Muscle layer of colon (tissue), 2 donors: ENCODE results near the gene TCEANC2.

Experiments
- H3K27ac ChIP-seq: one replicate; pipeline ENCODE4 v1.7.0; 2013; ENCODE audit warnings: low read depth, mild to moderate bottlenecking, low read length, moderate library complexity
- H3K27me3 ChIP-seq, 2 donors: one replicate each; pipeline ENCODE4 v1.7.0; 2013; ENCODE audit warnings: low read length in 2 of 2, mild to moderate bottlenecking in 2 of 2; ENCODE audit not compliant: insufficient read depth in 2 of 2, control insufficient read depth in 1 of 2
- H3K36me3 ChIP-seq: one replicate; pipeline ENCODE4 v1.7.0; 2013; ENCODE audit warnings: mild to moderate bottlenecking, low read length; ENCODE audit not compliant: insufficient read depth
- H3K4me1 ChIP-seq: one replicate; pipeline ENCODE4 v1.7.0; 2013; ENCODE audit warnings: mild to moderate bottlenecking, low read length; ENCODE audit not compliant: insufficient read depth
- H3K4me3 ChIP-seq, 2 donors: one replicate each; pipeline ENCODE4 v1.7.0; 2013; ENCODE audit warnings: low read length in 2 of 2, low read depth in 1 of 2, mild to moderate bottlenecking in 1 of 2, moderate library complexity in 1 of 2
- H3K9ac ChIP-seq: one replicate; pipeline ENCODE4 v1.7.0; 2013; ENCODE audit warnings: low read length
- H3K9me3 ChIP-seq: one replicate; pipeline ENCODE4 v1.7.0; 2013; ENCODE audit warnings: mild to moderate bottlenecking, low read length
- donor health status: abdominal sarcoma.
- donor health status: Adenocarcinoma of cecum.

The TCEANC2 gene

GRCh38 chr1:54120018-54120697 is 66.8 kb downstream of the TCEANC2 start:
- Histone ChIP-seq H3K27ac (no peak overlapping the region), H3K4me3 (no peak overlapping the region), H3K9ac (no peak overlapping the region), H3K36me3 (no peaks in the 10 kb centered on the region), H3K4me1 (peaks cover 5% of the 10 kb centered on the region), H3K9me3 (no peaks in the 10 kb centered on the region), H3K27me3 (no peaks in the 10 kb centered on the region)

- peak overlapping the region in 1 of 2 donors; percentile 18 for H3K4me3 ChIP-seq
- H3K9me3 ChIP-seq = no peaks in the 10 kb centered on the region
- H3K27ac ChIP-seq = no peak overlapping the region
- H3K4me1 ChIP-seq = peaks cover 5% of the 10 kb centered on the region
- no peaks in the 10 kb centered on the region for H3K27me3 ChIP-seq
- no peak overlapping the region for H3K9ac ChIP-seq
- H3K36me3 ChIP-seq = no peaks in the 10 kb centered on the region
Measured at GRCh38 chr1:54120698-54121481, 67.5 kb downstream of the TCEANC2 start.

GRCh38 chr1:54121482-54122134 is 68.2 kb downstream of the TCEANC2 start:
- H3K4me3 ChIP-seq = peak overlapping the region in 1 of 2 donors; percentile 18
- no peaks in the 10 kb centered on the region for H3K27me3 ChIP-seq
- H3K9me3 ChIP-seq = no peaks in the 10 kb centered on the region
- H3K9ac ChIP-seq = no peak overlapping the region
- peaks cover 5% of the 10 kb centered on the region for H3K4me1 ChIP-seq
- H3K27ac ChIP-seq = no peak overlapping the region
- H3K36me3 ChIP-seq = no peaks in the 10 kb centered on the region

GRCh38 chr1:54122135-54122751 is 68.8 kb downstream of the TCEANC2 start:
- no peak overlapping the region for H3K27ac ChIP-seq
- H3K9ac ChIP-seq = no peak overlapping the region
- no peaks in the 10 kb centered on the region for H3K9me3 ChIP-seq
- no peak overlapping the region for H3K4me3 ChIP-seq
- H3K36me3 ChIP-seq = no peaks in the 10 kb centered on the region
- no peaks in the 10 kb centered on the region for H3K27me3 ChIP-seq
- H3K4me1 ChIP-seq = peaks cover 5% of the 10 kb centered on the region

GRCh38 chr1:54122992-54123391 is 69.6 kb downstream of the TCEANC2 start:
- peaks cover 5% of the 10 kb centered on the region for H3K4me1 ChIP-seq
- no peaks in the 10 kb centered on the region for H3K27me3 ChIP-seq
- no peak overlapping the region for H3K4me3 ChIP-seq
- H3K9ac ChIP-seq = no peak overlapping the region
- no peaks in the 10 kb centered on the region for H3K36me3 ChIP-seq
- H3K27ac ChIP-seq = no peak overlapping the region
- no peaks in the 10 kb centered on the region for H3K9me3 ChIP-seq

GRCh38 chr1:54124472-54124871 is 71.1 kb downstream of the TCEANC2 start:
- H3K36me3 ChIP-seq = no peaks in the 10 kb centered on the region
- no peak overlapping the region for H3K27ac ChIP-seq
- no peak overlapping the region for H3K9ac ChIP-seq
- H3K27me3 ChIP-seq = no peaks in the 10 kb centered on the region
- no peak overlapping the region for H3K4me3 ChIP-seq
- H3K9me3 ChIP-seq = no peaks in the 10 kb centered on the region
- peaks cover 5% of the 10 kb centered on the region for H3K4me1 ChIP-seq

GRCh38 chr1:54124906-54125305 is 71.5 kb downstream of the TCEANC2 start:
- no peaks in the 10 kb centered on the region for H3K27me3 ChIP-seq
- no peaks in the 10 kb centered on the region for H3K9me3 ChIP-seq
- H3K4me3 ChIP-seq = no peak overlapping the region
- no peaks in the 10 kb centered on the region for H3K36me3 ChIP-seq
- no peak overlapping the region for H3K9ac ChIP-seq
- H3K4me1 ChIP-seq = peaks cover 5% of the 10 kb centered on the region
- no peak overlapping the region for H3K27ac ChIP-seq

GRCh38 chr1:54125386-54126070 is 72.1 kb downstream of the TCEANC2 start:
- H3K4me3 ChIP-seq = no peak overlapping the region
- H3K9me3 ChIP-seq = no peaks in the 10 kb centered on the region
- H3K36me3 ChIP-seq = no peaks in the 10 kb centered on the region
- H3K9ac ChIP-seq = no peak overlapping the region
- H3K27ac ChIP-seq = no peak overlapping the region
- H3K4me1 ChIP-seq = peaks cover 5% of the 10 kb centered on the region
- no peaks in the 10 kb centered on the region for H3K27me3 ChIP-seq

GRCh38 chr1:54126271-54126815 is 72.9 kb downstream of the TCEANC2 start:
- no peaks in the 10 kb centered on the region for H3K36me3 ChIP-seq
- H3K9me3 ChIP-seq = no peaks in the 10 kb centered on the region
- H3K4me1 ChIP-seq = peaks cover 2% of the 10 kb centered on the region
- H3K27me3 ChIP-seq = no peaks in the 10 kb centered on the region
- H3K27ac ChIP-seq = no peak overlapping the region
- no peak overlapping the region for H3K4me3 ChIP-seq
- H3K9ac ChIP-seq = no peak overlapping the region

GRCh38 chr1:54127594-54128300 is 74.3 kb downstream of the TCEANC2 start:
- Histone ChIP-seq H3K36me3 (no peaks in the 10 kb centered on the region), H3K27me3 (no peaks in the 10 kb centered on the region), H3K9me3 (no peaks in the 10 kb centered on the region), H3K9ac (no peak overlapping the region), H3K4me3 (no peak overlapping the region), H3K27ac (no peak overlapping the region), H3K4me1 (no peaks in the 10 kb centered on the region)
